GM19240 (cell line): ENCODE results near the gene MTIF2.
"Not testable (repeated sequence)": the region's sequence is repeated elsewhere in the genome, so short reads cannot be mapped to it uniquely, and the experiment has no call there.

ENCODE experiments used
- DNase-seq: peaks from one replicate; pipeline ENCODE4 v3.0.0; 2011; ENCODE audit warnings: low spot score; ENCODE audit not compliant: insufficient read length

The MTIF2 gene

DNA sequence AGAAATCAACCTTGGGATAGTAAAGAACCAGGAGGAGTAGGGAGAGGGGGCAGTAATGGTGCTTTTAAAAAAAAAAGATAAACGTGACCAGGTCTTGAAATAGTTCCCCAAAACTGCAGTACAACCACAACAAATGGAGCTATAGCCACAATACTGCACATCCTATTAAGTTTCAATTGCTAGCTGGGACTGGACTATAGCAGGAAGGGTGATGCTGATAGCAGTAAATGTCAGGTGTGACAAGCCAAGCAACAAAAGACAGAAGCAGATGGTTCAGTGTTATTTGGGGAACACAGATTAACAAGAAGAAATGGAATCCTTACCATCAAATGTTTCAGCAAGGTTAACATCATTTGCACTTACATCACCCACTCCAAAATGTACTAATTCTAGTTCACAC lies 26.4 kb downstream of the MTIF2 start:
- no peak for DNase-seq

DNA sequence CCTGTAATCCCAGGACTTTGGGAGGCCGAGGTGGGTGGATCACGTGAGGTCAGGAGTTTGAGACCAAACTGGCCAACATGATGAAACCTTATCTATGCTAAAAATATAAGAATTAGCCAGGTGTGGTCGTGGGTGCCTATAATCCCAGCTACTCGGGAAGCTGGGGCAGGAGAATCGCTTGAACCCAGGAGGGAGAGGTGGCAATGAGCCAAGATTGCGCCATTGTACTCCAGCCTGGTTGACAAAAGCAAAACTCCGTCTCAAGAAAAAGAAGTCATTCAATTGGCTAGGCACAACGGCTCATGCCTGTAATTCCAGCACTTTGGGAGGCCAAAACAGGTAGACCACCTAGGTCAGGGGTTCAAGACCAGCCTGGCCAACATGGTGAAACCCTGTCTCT lies 27.4 kb downstream of the MTIF2 start:
- DNase-seq, result not testable (repeated sequence)

DNA sequence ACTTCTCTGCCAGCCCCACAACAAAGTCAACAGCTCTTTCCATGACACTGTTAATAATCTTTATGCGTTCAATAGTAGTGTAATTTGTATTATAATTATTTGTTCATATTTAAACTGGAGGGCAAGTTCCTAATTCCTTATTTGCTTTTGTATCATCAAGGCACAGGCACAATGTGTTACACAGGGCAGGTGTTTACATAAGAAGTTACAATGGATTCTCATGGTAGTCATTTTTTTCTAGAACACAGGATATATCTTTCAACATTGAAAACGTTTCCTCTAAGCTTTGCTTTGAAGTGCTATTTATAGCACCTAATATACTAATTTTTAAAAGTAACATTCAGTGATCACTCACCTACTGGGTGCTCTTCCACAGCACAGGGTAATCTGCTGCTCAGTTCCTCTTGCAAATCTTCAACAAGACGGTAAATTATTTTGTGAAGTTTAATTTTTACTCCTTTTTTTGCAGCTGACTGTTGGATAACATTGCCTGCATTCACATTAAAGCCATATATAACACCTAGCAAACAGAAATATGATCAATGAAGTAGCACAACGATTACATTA lies 29.3 kb downstream of the MTIF2 start:
- no peak for DNase-seq

DNA sequence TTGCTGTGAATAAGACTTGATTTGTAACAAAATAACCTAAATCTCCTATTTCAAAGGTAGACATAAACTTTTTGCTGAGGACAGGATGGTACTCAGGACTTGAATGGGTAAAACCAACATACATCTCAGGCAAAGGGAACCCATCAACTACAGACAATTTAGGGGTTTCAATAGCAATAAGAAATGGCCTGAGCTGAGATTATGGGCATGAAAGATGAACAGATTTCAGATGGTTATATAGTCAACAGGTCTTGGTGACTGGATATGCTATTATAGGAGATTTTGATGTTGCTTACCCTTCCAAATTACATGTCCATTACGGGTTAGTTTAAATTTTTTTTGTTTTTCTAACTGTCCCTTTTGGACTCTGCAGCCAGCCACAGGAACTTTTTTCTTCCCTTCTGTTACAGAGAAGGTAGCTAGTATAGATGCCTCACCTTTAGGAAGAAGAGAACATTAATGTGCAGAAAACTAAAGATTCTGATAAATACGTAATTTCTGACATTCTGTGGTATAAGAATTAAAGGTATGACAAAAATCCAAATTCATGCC lies 32.0 kb downstream of the MTIF2 start:
- no peak for DNase-seq

DNA sequence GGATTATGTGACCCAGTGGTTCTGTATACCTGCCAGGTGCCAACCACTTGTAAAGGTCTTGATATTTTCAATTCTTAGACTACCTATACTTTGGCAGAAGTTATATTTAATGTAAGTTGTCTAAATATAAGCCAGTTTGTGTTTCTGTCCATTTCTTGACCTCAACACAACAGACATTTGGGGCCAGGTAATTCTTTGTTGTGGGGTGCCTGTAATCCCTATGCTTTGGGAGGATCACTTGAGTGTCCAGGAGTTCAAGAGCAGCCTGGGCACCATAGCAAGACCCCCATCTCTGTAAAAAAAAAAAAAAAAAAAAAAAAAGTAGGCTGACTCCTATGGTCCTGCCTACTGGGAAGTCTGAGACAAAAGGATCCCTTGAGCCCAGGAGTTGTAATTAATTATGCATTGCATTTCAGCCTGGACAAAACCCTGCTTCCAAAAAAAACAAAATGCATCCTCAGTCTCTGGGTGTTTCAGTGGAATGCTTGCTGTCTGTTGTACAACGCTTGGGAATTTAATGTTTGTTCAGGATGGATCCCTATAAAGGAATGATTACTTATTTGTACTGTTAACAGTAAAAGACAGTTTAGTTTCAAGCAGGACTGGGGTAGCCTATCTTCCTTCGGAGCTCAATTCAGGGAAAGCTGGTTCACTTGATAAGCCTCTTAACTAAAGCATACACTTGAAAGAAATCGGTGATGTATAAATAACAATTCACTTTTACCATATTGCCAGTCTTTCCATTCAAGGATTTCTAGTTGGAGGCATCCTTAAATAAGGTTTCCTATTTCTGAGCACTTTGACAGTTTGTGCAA lies 33.1 kb downstream of the MTIF2 start:
- no peak for DNase-seq

DNA sequence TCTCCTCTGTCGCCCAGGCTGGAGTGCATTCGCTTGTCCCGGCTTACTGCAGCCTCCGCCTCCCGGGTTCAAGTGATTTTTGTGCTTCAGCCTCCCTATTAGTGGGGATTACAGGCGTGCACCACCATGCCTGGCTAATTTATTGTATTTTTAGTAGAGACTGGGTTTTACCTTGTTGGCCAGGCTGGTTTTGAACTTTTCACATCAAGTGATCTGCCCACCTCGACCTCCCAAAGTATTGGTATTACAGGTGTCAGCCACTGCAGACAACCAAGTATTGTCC lies 35.4 kb downstream of the MTIF2 start:
- DNase-seq, result no peak

DNA sequence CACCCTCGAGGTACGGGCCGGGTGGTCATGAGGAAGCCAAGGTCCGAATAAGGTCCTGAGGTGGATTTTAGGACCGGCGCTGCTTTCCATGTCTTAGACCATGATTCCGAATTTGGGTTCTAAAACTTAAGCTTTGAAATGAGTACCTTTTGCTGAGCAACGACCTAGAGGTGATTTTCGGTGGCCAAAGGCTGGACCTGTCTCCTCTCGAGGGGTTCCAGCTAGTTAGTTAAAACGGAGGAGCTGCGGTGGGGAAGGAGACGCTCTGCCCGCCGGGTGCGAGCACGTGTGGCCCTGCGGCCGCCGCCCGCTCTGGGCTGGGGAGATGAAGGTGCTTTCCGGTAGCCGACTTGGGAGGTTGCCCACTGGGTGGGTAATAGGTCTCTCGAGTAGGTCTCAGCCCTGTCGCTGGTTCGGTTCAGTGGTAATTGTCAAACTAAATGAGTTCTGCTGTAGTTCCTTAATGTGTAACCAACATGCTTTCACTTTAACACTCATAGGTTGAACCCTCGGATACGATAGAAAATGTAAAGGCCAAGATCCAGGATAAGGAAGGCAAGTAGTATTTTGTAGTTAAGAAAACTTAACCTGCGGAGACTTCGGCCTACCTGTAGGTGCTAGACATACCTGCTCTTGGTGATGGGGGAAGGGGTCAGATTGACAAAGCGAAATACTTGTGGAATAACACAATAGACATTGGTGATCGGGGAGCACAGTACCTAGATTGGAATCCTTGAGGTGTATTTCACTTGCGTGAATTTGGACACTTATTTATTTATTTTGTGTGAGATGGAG lies 36.0 kb downstream of the MTIF2 start:
- DNase-seq, result peak; percentile 21

DNA sequence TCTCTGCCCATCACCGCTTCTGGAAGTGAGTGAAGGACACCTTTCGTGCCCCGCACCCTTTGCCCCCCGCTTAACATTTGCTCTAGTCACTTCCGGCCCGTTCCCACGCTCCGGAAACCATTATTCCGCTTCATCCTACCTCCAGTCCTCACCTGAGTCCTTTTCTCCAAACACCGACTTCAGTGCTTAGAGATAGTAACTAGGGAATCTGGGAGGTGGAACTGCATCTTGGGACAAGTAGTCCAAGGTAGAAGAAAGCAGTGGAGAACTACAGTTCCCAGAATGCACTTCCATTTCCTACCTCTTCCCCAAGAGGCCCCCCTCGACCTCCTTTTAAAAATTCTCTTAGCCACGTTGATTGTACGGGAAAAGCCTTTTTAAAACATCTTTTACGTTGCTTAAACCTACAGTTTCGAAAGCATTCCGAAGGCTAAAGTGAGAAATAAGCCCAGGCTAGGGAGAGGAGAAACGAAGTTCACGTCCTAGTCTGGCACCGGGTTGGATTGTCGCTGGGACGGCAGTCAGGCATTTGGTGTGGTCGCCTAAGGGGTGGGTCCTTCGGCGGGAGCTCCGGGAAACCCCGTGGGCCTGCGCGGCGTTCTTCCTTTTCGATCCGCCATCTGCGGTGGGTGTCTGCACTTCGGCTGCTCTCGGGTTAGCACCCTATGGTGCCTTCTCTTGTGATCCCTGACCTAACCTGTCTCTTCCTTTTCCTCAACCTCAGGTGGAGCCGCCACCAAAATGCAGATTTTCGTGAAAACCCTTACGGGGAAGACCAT lies 36.8 kb downstream of the MTIF2 start, which contains the start of the genes CLHC1 and RPS27A:
CLHC1 (minus strand) TSS at position 210 of the 779 bp plus-strand sequence. CDS start 9,882 bp downstream, outside the sequence.
RPS27A (plus strand) TSS at position 605 of the 779 bp plus-strand sequence; CDS start at position 742, 137 bp downstream.
- peak; percentile 37 for DNase-seq

DNA sequence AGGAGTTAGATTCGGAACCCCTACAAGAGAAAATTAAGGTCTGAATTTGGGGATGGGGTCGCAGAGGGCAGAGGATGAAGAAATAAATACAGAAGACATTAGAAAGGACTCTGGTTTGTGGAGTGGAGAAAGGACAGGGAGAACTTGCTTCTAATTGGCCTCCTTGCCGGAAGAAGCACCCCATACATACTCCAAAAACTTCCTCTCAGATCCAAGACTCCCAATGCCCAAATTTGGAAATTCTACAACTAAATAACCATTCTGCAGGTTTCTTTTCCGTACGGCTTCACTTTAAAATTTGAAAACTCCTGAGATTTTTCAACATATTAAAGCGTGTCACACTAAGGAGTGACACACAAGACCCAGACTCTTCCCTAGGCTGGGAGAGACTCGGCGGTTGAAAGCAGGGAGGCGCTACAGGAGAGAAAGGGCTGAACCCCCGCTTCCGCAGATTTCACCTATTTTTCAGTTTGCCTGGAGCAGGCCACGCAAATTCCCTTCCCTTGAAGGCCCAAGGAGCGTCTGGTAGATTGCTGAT lies 37.4 kb downstream of the MTIF2 start:
- no peak for DNase-seq

DNA sequence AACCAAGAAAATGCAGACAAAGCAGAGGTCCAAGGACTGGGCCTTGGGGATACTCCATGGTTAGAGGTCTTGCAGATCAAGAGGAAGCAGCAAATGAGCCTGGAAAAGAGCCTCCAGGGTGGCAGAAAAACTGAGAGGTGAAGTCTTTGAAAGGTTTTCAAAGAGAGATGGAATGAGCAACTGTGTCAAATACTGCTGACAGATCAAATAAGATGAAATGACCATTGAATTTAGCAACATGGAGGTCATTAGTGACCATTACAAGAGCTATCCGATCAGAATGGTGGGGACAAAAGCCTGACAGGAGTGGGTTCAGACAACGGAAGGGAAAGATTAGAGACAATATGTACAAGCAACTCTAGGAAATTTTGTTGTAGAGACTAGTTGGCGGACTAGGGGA lies 38.5 kb downstream of the MTIF2 start:
- DNase-seq, result no peak

DNA sequence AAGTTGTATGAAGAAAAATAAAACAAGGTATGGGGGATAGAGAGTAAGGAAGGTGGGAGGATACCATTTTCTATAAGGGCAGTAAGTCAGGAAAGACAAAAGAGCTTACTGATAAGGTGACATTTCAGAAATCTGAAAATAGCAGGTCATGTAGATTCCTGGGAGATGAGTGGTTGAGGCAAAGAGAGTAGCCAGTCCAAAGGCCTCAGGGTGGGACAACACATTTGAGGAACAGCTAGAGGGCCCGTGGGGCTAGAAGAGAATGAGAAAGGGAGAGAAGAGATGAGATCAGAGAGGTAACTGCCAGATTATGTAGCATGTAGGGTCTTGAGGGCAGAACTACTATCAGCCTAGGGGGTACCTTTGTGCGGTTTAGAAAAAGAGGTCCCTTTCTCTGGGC lies 39.8 kb downstream of the MTIF2 start:
- no peak for DNase-seq

DNA sequence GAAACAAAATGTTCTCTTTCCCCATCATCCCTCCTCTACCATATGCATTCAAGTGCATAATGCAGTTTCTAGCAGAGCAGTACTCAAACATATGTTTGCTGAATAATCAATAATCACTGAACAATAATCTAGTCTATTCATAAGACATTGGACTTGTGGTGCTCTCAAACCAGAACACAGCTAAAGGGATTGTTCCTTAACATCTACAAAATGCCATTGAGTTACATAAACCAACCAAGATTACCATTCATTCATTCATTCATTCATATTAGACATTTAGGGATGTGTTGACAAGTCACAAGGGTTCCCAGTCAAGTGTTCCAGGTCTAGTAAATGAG lies 40.8 kb downstream of the MTIF2 start:
- DNase-seq, result no peak

DNA sequence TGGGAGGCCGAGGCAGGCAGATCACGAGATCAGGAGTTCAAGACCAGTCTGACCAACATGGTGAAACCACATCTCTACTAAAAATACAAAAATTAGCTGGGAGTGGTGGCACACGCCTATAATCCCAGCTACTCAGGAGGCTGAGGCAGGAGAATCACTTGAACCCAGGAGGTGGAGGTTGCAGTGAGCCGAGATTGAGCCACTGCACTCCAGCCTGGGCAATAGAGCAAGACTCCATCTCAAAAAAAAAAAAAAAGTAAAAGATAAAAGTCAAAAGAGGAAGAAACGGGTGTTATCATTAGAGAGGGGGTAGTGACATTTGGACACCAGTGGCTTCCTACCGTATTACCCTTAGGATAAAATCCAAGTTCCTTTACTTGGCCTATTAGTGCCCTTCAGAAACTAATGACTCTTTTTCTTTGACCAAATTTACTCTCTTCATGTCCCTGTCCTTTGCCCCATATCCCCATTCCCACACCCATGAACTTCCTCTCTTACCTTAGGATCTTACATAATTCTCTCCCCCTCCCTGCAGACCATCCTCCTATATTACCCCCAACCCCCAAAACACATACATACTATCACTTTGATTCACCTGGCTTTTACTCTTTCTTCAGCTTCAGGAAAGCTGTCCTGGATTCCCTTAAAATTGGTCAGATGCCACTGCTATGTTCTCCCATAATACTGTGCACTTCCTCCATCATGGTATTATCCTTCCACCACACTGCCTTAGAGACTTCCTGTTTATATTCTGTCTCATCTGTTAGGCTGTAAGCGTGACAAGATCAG lies 41.4 kb downstream of the MTIF2 start:
- not testable (repeated sequence) for DNase-seq

DNA sequence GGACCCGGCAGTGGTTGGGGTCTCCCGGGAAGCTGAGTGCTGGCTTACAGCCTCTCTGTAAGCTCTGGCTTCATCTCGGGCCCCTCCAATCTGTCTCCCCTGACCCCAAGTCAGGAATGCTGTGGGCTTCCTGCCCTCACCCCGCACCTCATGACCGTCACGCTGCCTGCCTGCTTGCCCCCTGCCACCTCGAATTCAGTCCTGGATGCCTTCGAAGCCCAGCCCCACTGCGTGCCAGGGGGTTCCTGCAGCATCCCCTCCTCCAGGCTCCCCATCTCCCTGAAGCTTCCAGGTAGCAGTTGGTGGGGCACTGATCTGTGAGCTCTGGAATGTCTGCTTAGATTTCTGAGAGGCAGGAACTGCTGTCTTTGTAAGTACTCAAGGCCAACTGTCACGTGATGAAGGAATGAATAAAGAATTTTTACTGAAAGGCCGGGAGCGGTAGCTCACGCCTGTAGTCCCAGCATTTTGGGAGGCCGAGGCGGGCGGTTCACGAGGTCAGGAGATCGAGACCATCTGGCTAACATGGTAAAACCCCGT lies 43.5 kb downstream of the MTIF2 start:
- DNase-seq, result no peak

DNA sequence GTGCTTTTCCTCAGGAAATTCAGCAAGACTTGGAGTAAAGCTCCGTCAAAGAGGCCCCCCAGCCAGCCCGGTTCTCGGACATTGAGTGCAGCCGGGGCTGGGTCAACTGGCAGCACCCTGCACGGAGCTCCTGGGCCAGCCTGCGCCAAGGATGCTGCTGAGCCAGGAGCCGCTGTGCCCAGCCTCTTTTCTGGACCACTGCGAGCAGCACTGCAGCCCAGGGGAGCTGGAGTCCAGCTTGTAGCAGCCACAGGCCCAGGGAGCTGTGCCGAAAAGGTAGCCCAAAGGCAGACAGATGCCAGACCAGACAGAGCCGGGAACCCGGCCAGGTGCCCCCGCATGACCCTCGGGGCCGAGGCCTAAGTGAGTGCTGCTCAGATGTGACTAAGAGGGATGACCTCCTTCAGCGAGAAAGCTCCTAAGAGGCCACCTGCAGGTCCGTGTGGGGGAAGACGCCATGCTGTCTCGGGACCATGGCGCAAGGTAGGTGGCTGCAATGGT lies 44.2 kb downstream of the MTIF2 start:
- DNase-seq, result no peak

DNA sequence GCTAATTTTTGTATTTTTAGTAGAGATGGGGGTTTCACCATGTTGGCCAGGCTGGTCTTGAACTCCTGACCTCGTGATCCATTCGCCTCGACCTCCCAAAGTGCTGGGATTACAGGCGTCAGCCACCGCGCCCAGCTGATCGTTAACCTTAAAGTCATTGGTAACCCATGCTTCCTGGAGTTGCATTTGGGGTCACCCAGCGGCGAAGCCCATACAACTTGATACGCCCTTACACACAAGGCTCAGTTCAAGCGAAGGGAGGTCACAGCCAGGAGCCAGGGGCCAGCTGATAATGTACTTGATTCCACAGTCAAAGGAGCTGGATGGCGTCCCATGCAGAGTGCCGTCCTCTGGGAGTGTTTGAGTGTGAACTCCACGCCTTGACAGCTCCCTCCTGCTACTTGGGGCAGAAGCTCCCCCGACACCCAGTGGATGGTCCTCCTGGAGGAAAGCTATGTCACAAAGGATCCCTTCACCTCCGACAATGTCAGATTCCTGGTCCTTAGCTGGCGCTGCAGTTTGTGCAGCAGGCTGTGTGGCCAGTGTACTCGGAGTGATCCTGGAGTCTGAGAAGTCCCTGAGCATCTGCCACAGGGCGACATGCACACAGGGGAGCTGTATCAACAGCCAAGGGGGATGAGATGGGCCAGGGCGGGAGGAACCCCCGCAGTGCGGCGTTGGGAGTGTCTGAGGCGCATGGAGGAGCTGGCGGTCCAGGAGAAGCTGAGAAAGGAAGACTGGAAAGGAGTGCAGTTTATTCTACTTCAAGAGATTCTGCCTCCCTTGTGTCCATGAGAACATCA lies 44.9 kb downstream of the MTIF2 start:
- DNase-seq, result no peak

DNA sequence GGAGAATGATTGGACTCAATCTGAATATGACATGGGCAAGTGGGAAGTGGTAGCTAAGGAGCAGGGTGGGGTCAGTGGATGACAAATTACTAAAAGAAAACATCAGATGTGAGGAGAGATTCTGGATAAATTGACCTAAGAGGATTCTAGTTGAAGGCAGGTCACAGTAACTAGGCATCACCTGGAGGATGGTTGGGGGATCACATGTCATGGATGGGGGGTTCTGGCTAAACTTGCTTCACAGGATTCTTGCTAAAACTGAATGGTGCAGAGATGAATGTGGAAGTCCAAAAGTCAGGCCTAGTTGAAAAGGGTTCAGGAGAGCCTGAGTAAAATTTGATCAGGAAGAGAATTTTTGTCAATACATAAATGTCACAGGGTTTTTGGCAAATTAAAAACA lies 55.2 kb downstream of the MTIF2 start:
- DNase-seq, result no peak

DNA sequence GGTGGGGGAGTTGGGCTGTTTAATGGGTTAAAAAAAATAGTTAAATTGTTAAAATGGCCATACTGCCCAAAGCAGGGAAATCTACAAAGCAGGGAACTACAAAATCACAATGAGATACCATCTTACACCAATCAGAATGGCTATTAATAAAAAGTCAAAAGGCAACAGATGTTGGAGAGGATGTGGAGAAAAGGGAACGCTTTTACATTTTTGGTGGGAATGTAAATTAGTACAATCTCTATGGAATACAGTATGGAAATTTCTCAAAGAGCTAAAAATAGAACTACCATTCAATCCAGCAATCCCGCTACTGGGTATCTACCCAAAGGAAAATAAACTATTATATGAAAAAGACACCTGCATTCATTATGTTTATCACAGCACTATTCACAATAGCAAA lies 64.1 kb downstream of the MTIF2 start:
- no peak for DNase-seq

DNA sequence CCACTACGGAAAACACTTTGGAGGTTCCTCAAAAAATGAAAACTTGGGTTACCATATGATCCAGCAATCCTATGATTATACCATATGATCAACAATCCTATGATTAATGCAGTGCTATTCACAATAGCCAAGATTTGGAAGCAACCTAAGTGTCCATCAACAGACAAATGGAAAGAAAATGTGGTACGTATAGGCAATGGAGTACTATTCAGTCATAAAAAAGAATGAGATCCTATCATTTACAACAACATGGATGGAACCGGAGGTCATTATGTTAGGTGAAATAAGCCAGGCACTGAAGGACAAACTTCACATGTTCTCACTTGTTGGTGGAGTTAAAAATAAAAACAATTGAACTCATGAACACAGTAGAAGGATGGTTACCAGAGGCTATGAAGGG lies 64.5 kb downstream of the MTIF2 start:
- DNase-seq, result no peak
